IMR-90 (cell line): ENCODE results near the gene LTBP1. TPM values are rescaled to one million over a fixed set of nuclear protein-coding genes. Genes with fewer than 3 reads are reported as not detected.
A peak's percentile ranks its signal among the peaks of the same experiment; 100 is the strongest.

Experiments
- ATAC-seq: fragments of 200-7000 bp; cut with Tn5 transposase; 2 replicates; pipeline ENCODE4 v1.9.1; 2020; ENCODE audit warnings: low read depth, mild to moderate bottlenecking, moderate library complexity
- BruUV-seq: library from RNA; stranded (reverse); fragments of 400-500 nt; replicated peaks from 2 replicates; lab custom pipeline; 2021; lab: Mats Ljungman, UMichigan
- CTCF ChIA-PET: fragments of 300-600 bp; formaldehyde crosslinking; extraction: SDS; loops from one replicate; lab custom pipeline; 2021; ENCODE audit warnings: antibody characterized with exemption; lab: Yijun Ruan, JAX
- POLR2A ChIA-PET: fragments of 300-600 bp; sonication (Branson Sonifier 250); formaldehyde crosslinking; loops from one replicate; lab custom pipeline; 2022; ENCODE audit warnings: antibody characterized with exemption; ENCODE audit not compliant: unreplicated experiment; lab: Charles Lee
- DNase-seq: peaks from one replicate; pipeline ENCODE4 v3.0.0; 2013
- H2AFZ ChIP-seq: replicated peaks from 2 replicates; pipeline ENCODE3; 2013; ENCODE audit warnings: low read length, mild to moderate bottlenecking; ENCODE audit not compliant: poor library complexity
- H2AK5ac ChIP-seq: 2 replicates; pipeline ENCODE4 v1.6.1; 2013; ENCODE audit warnings: low read depth, low read length, inconsistent platforms
- H2AK9ac ChIP-seq: replicated peaks from 2 replicates; pipeline ENCODE3; 2013; ENCODE audit warnings: mild to moderate bottlenecking, low read depth, low read length, moderate library complexity; ENCODE audit not compliant: poor library complexity
- H2BK120ac ChIP-seq: 2 replicates; pipeline ENCODE4 v1.6.1; 2013; ENCODE audit warnings: low read depth, low read length, inconsistent platforms
- H2BK15ac ChIP-seq: 3 replicates; pipeline ENCODE4 v1.6.1; 2013; ENCODE audit warnings: low read depth, low read length, inconsistent platforms
- H2BK20ac ChIP-seq: 2 replicates; pipeline ENCODE4 v1.6.1; 2013; ENCODE audit warnings: low read depth, mild to moderate bottlenecking, inconsistent platforms, low read length, moderate library complexity
- H2BK5ac ChIP-seq: 2 replicates; pipeline ENCODE4 v1.6.1; 2013; ENCODE audit warnings: mild to moderate bottlenecking, low read depth, low read length, inconsistent platforms; ENCODE audit not compliant: poor library complexity, severe bottlenecking
- H3K14ac ChIP-seq: replicated peaks from 2 replicates; pipeline ENCODE4 v1.6.1; 2013; ENCODE audit warnings: low read depth, low read length, inconsistent platforms
- H3K18ac ChIP-seq: 2 replicates; pipeline ENCODE4 v1.6.1; 2013; ENCODE audit warnings: low read depth, low read length, control low read depth
- H3K23ac ChIP-seq: 2 replicates; pipeline ENCODE4 v1.6.1; 2013; ENCODE audit warnings: low read depth, low read length, inconsistent platforms
- H3K27ac ChIP-seq: 2 replicates; pipeline ENCODE4 v1.5.1; 2013; ENCODE audit warnings: mild to moderate bottlenecking, control low read depth, low read length; ENCODE audit not compliant: insufficient read depth
- H3K27me3 ChIP-seq: 2 replicates; pipeline ENCODE4 v1.6.1; 2013; ENCODE audit warnings: low read length; ENCODE audit not compliant: control insufficient read depth, insufficient read depth
- H3K36me3 ChIP-seq: 2 replicates; pipeline ENCODE4 v1.6.1; 2013; ENCODE audit warnings: low read length, mixed read lengths; ENCODE audit not compliant: control insufficient read depth, insufficient read depth
- H3K4ac ChIP-seq: 2 replicates; pipeline ENCODE4 v1.6.1; 2013; ENCODE audit warnings: low read depth, low read length, inconsistent platforms
- H3K4me1 ChIP-seq: 2 replicates; pipeline ENCODE4 v1.6.1; 2013; ENCODE audit warnings: low read length, mixed read lengths; ENCODE audit not compliant: control insufficient read depth, insufficient read depth
- H3K4me2 ChIP-seq: 2 replicates; pipeline ENCODE4 v1.6.1; 2013; ENCODE audit warnings: low read depth, mild to moderate bottlenecking, control low read depth, low read length, moderate library complexity
- H3K4me3 ChIP-seq: 2 replicates; pipeline ENCODE4 v1.5.1; 2013; ENCODE audit warnings: low read depth, mild to moderate bottlenecking, control low read depth, low read length, moderate library complexity; ENCODE audit not compliant: insufficient read depth
- H3K56ac ChIP-seq: 2 replicates; pipeline ENCODE4 v1.6.1; 2013; ENCODE audit warnings: low read length, inconsistent platforms; ENCODE audit not compliant: insufficient read depth; ENCODE audit errors: extremely low read depth
- H3K79me1 ChIP-seq, 2 experiments: 2 replicates each; pipeline ENCODE4 v1.6.1; 2013; ENCODE audit warnings: low read length in 2 of 2, inconsistent platforms in 1 of 2, low read depth in 1 of 2
- H3K9ac ChIP-seq: 2 replicates; pipeline ENCODE4 v1.6.1; 2013; ENCODE audit warnings: low read depth, low read length, control low read depth
- H3K9me1 ChIP-seq: 2 replicates; pipeline ENCODE4 v1.6.1; 2013; ENCODE audit warnings: low read length, inconsistent platforms; ENCODE audit not compliant: insufficient read depth
- H3K9me3 ChIP-seq: 2 replicates; pipeline ENCODE4 v1.6.1; 2013; ENCODE audit warnings: low read length; ENCODE audit not compliant: control insufficient read depth, insufficient read depth
- H4K20me1 ChIP-seq: 2 replicates; pipeline ENCODE4 v1.6.1; 2013; ENCODE audit warnings: low read length, inconsistent platforms; ENCODE audit not compliant: insufficient read depth
- H4K5ac ChIP-seq: 2 replicates; pipeline ENCODE4 v1.6.1; 2013; ENCODE audit warnings: mild to moderate bottlenecking, low read depth, low read length, control low read depth
- H4K8ac ChIP-seq, 2 experiments: 2 replicates each; pipeline ENCODE4 v1.6.1; 2013; ENCODE audit warnings: low read depth in 2 of 2, low read length in 2 of 2, control low read depth in 1 of 2, inconsistent platforms in 1 of 2
- H4K91ac ChIP-seq: 2 replicates; pipeline ENCODE4 v1.6.1; 2013; ENCODE audit warnings: low read depth, low read length, inconsistent platforms; ENCODE audit not compliant: insufficient read depth
- BHLHE40 ChIP-seq: fragments of 150-350 bp; IDR thresholded peaks from 2 replicates; pipeline ENCODE4 v1.6.1; 2016; ENCODE audit warnings: mild to moderate bottlenecking, low read depth, low read length
- CEBPB ChIP-seq: IDR thresholded peaks from 2 replicates; pipeline ENCODE4 v1.6.1; 2012; ENCODE audit warnings: low read depth, low read length, improper control_type of control experiment
- FOS ChIP-seq: fragments of 150-350 bp; IDR thresholded peaks from 2 replicates; pipeline ENCODE4 v1.6.1; 2016; ENCODE audit warnings: low read depth, low read length
- SMC3 ChIP-seq: fragments of 150-350 bp; IDR thresholded peaks from 2 replicates; pipeline ENCODE4 v1.6.1; 2016; ENCODE audit warnings: low read depth, mild to moderate bottlenecking, antibody characterized with exemption, low read length, moderate library complexity
- WGBS, 2 experiments: methylation state at CpG; one replicate each; pipeline versions ENCODE4 v1.1.5 to v1.1.7; 2013; ENCODE audit warnings: missing lambda C conversion rate in 2 of 2; ENCODE audit not compliant: insufficient read length in 1 of 2; ENCODE audit errors: extremely low coverage in 2 of 2; 5-methylcytosine and 5-hydroxymethylcytosine counted together
- dilution Hi-C: fragments of 300-500 bp; cut with HindIII; formaldehyde crosslinking; loops from one replicate; pipeline ENCODE4 v1.14.3; 2018; ENCODE audit warnings: low sequenced_read_pairs; ENCODE audit not compliant: unreplicated experiment
- in situ Hi-C: fragments of 300-500 bp; cut with MboI; formaldehyde crosslinking; loops from 3 replicates; pipeline ENCODE4 v1.14.3; 2019; ENCODE audit warnings: low sequenced_read_pairs, inconsistent platforms, mixed read lengths
- intact Hi-C: fragments of 100-400 bp; cut with micrococcal nuclease; formaldehyde crosslinking; loops from 2 replicates; pipeline ENCODE4 v1.10.0; 2022
- polyA plus RNA-seq, 3 experiments: library from polyadenylated mRNA; depleted of rRNA; stranded (reverse); fragments of >200 nt; gene quantifications; 2 replicates each; pipeline ENCODE4 v1.2.3, GENCODE V29; 2012; ENCODE audit warnings: low replicate concordance in 1 of 3
- total RNA-seq: library from RNA; depleted of rRNA; stranded (reverse); fragments of >200 nt; gene quantifications from 2 replicates; pipeline ENCODE4 v1.2.3, GENCODE V29; 2012

LTBP1 gene
- total and polyA plus RNA-seq, 2 of the 4 experiments (the other 2 are of a cell fraction): 235 to 326 TPM

GRCh38 chr2:33108483-33109443, 162.0 kb downstream of the LTBP1 start:
- peak; percentile 90 for DNase-seq
- no TSS peak for BruUV-seq
- ChIA-PET CTCF (interaction anchor here (0.6 to 1.7 kb wide), 2 partner anchors 9 to 24 kb away, joined by 5 to 6 read pairs; no protein-coding TSS in a partner anchor), POLR2A (no interaction called here)
- Histone ChIP-seq H3K4me2 (peak overlapping the region; percentile 63), H4K5ac (peak overlapping the region; percentile 82), H4K8ac (peak overlapping the region; percentile 36 to 79), H2BK5ac (peak overlapping the region; percentile 58), H3K23ac (peak overlapping the region; percentile 50), H3K9me1 (peaks cover 21% of the 10 kb centered on the region), H3K36me3 (peaks cover 6% of the 10 kb centered on the region; the same call in 1 of the 2 replicates), H3K18ac (peak overlapping the region; percentile 82), H3K14ac (peak overlapping the region; percentile 74), H3K9ac (peak overlapping the region; percentile 39), H4K20me1 (no peaks in the 10 kb centered on the region), H3K56ac (no peak overlapping the region), H3K27me3 (no peaks in the 10 kb centered on the region), H2BK120ac (peak overlapping the region; percentile 93), H2AFZ (peak overlapping the region; percentile 2), H3K79me1 (peaks cover 32 to 64% of the 10 kb centered on the region in 2 experiments), H2AK9ac (no peak overlapping the region), H3K4ac (peak overlapping the region; percentile 88), H3K27ac (peak overlapping the region; percentile 76), H2BK15ac (peak overlapping the region; percentile 93; the same call in 2 of the 3 replicates), H2AK5ac (peak overlapping the region; percentile 68), H3K4me1 (peaks cover 33% of the 10 kb centered on the region), H3K9me3 (no peaks in the 10 kb centered on the region; the same call in 1 of the 2 replicates), H3K4me3 (no peak overlapping the region), H4K91ac (peak overlapping the region; percentile 78), H2BK20ac (peak overlapping the region; percentile 91)
- intact Hi-C loops: loop anchor here (5.0 kb wide), 1 partner anchor 479 kb away; no protein-coding TSS in a partner anchor
- dilution Hi-C loops: no loop called here
- peak; percentile 56 for ATAC-seq
- no CpG with 5 or more reads among the region's 11 CpGs for WGBS, 2 experiments
- no peak for TF ChIP-seq SMC3
- TF ChIP-seq CEBPB: peak; percentile 58
- peak; percentile 53 for TF ChIP-seq FOS
- TF ChIP-seq BHLHE40: peak; percentile 83
- in situ Hi-C loops: no loop called here
